Ascending aorta (tissue), 2 donors: ENCODE results near the gene DCTN5. TPM values are rescaled to one million over a fixed set of nuclear protein-coding genes. Genes with fewer than 3 reads are reported as not detected.
"Not testable (repeated sequence)": the region's sequence is repeated elsewhere in the genome, so short reads cannot be mapped to it uniquely, and the experiment has no call there.

Source experiments
- DNase-seq, 2 donors: peaks; one replicate each; pipeline ENCODE4 v3.0.0-alpha.2; 2019; ENCODE audit warnings: low spot score in 2 of 2
- H3K27ac ChIP-seq, 2 donors: fragments of 200-600 bp; sonication (generic); one replicate each; pipeline ENCODE4 v1.5.1; 2016 to 2017; ENCODE audit warnings: mild to moderate bottlenecking in 1 of 2
- H3K27me3 ChIP-seq: fragments of 200-600 bp; sonication (generic); one replicate; pipeline ENCODE4 v1.5.1; 2017
- H3K36me3 ChIP-seq, 2 donors: fragments of 200-600 bp; sonication (generic); one replicate each; pipeline ENCODE4 v1.5.1; 2016
- H3K4me1 ChIP-seq, 2 donors: fragments of 200-600 bp; sonication (generic); one replicate each; pipeline ENCODE4 v1.5.1; 2016 to 2017; ENCODE audit warnings: mild to moderate bottlenecking in 1 of 2
- H3K4me3 ChIP-seq, 2 donors: fragments of 200-600 bp; sonication (generic); one replicate each; pipeline ENCODE4 v1.5.1; 2016 to 2017; ENCODE audit warnings: mild to moderate bottlenecking in 1 of 2
- H3K9me3 ChIP-seq, 2 donors: fragments of 200-600 bp; sonication (generic); one replicate each; pipeline ENCODE4 v1.5.1; 2016
- intact Hi-C: fragments of 100-400 bp; cut with DNase I; formaldehyde crosslinking; loops from one replicate; pipeline ENCODE4 v1.15.1; 2023
- total RNA-seq: library from RNA; depleted of rRNA; stranded (reverse); fragments of >200 nt; gene quantifications from one replicate; pipeline ENCODE4 v1.1.0, GENCODE V29; 2016
- TF ChIP-seq, protein P1 (sequence below), 3 experiments: fragments of 200-600 bp in 2 of 3; fragments of 450-650 bp in 1 of 3; sonication (generic) in 2 of 3; IDR thresholded peaks; one replicate each; pipeline ENCODE4 v1.5.1; 2016 to 2019; ENCODE audit warnings: antibody characterized with exemption in 3 of 3, mild to moderate bottlenecking in 1 of 3, moderate library complexity in 1 of 3

DCTN5 gene
- total RNA-seq, 1 donor from 2014 or later = 16.7 TPM

- H3K36me3 ChIP-seq = peaks cover 0 to 15% of the 10 kb centered on the region in 2 donors
- H3K27ac ChIP-seq = no peak overlapping the region
- DNase-seq = no peak
- intact Hi-C loops = no loop called here
- TF ChIP-seq, protein P1, sequence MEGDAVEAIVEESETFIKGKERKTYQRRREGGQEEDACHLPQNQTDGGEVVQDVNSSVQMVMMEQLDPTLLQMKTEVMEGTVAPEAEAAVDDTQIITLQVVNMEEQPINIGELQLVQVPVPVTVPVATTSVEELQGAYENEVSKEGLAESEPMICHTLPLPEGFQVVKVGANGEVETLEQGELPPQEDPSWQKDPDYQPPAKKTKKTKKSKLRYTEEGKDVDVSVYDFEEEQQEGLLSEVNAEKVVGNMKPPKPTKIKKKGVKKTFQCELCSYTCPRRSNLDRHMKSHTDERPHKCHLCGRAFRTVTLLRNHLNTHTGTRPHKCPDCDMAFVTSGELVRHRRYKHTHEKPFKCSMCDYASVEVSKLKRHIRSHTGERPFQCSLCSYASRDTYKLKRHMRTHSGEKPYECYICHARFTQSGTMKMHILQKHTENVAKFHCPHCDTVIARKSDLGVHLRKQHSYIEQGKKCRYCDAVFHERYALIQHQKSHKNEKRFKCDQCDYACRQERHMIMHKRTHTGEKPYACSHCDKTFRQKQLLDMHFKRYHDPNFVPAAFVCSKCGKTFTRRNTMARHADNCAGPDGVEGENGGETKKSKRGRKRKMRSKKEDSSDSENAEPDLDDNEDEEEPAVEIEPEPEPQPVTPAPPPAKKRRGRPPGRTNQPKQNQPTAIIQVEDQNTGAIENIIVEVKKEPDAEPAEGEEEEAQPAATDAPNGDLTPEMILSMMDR (IDR thresholded peaks at IDR 0.05) = no peak
- H3K4me1 ChIP-seq = peaks cover 7 to 14% of the 10 kb centered on the region in 2 donors
- H3K27me3 ChIP-seq = no peaks in the 10 kb centered on the region
- no peak overlapping the region for H3K4me3 ChIP-seq
- H3K9me3 ChIP-seq = no peaks in the 10 kb centered on the region
These were observed 44.1 kb upstream of the DCTN5 start for GRCh38 chr16:23597003-23597756.

DNA sequence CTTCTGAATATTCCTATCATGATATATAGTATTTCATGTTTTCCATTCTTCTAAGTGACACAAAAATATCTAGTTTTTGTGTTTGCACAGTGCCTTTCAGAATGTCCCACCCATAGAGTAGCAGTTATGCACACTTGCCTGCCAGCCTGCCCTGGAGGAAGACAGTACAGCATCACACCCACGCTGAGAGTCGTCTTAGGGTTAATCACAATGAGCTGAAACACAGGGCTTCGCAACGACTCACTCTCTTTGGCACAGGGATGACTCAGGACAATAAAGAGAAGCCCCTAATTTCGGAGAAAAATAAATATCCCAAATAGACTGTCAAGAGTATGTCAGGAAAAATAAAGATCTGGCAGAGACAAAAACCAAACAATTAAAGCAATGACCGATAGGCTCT lies 33.5 kb upstream of the DCTN5 start:
- Histone ChIP-seq H3K9me3 (no peaks in the 10 kb centered on the region), H3K27ac (no peak overlapping the region), H3K4me1 (no peaks in the 10 kb centered on the region), H3K27me3 (no peaks in the 10 kb centered on the region), H3K36me3 (peaks cover 3 to 45% of the 10 kb centered on the region in 2 donors), H3K4me3 (no peak overlapping the region)
- no peak for DNase-seq
- intact Hi-C loops = no loop called here
- TF ChIP-seq, protein P1 (IDR thresholded peaks at IDR 0.05) = no peak

GRCh38 chr16:23608194-23608593 lies 33.1 kb upstream of the DCTN5 start:
- H3K27me3 ChIP-seq = no peaks in the 10 kb centered on the region
- no peaks in the 10 kb centered on the region for H3K9me3 ChIP-seq
- DNase-seq = no peak
- intact Hi-C loops = no loop called here
- no peak overlapping the region for H3K4me3 ChIP-seq
- H3K4me1 ChIP-seq = no peaks in the 10 kb centered on the region
- H3K36me3 ChIP-seq = peaks cover 3 to 49% of the 10 kb centered on the region in 2 donors
- H3K27ac ChIP-seq = no peak overlapping the region
- TF ChIP-seq, protein P1 (IDR thresholded peaks at IDR 0.05) = no peak

DNA sequence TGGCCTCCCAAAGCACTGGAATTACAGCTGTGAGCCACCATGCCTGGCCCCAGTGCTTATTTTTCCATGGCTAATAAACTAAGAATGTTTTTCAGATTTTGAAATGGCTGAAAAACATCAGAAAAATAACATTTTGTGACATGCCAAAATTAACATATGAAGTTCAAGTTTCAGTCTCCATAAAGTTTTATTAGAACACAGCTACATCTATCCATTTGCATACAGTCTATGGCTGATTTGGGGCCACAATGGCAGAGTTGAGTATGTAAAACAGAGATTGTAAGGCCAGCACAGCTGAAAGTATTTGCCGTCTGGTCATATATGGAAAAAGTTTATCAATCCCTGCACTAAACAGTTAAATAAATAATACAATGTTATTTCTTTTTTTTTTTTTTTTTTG lies 31.3 kb upstream of the DCTN5 start:
- Histone ChIP-seq H3K36me3 (peaks cover 0 to 45% of the 10 kb centered on the region in 2 donors), H3K27ac (no peak overlapping the region), H3K4me1 (no peaks in the 10 kb centered on the region), H3K9me3 (no peaks in the 10 kb centered on the region), H3K4me3 (no peak overlapping the region), H3K27me3 (no peaks in the 10 kb centered on the region)
- no peak for DNase-seq
- intact Hi-C loops = no loop called here
- TF ChIP-seq, protein P1 (IDR thresholded peaks at IDR 0.05) = no peak

- H3K36me3 ChIP-seq = peaks cover 2 to 42% of the 10 kb centered on the region in 2 donors
- not testable (repeated sequence) for H3K27me3 ChIP-seq, H3K27ac ChIP-seq
These were observed 30.4 kb upstream of the DCTN5 start for GRCh38 chr16:23610905-23611304.

GRCh38 chr16:23611936-23612335 lies 29.3 kb upstream of the DCTN5 start:
- DNase-seq = no peak
- H3K27me3 ChIP-seq = no peaks in the 10 kb centered on the region
- intact Hi-C loops = no loop called here
- peaks cover 6 to 49% of the 10 kb centered on the region in 2 donors for H3K36me3 ChIP-seq
- no peak overlapping the region for H3K4me3 ChIP-seq
- H3K9me3 ChIP-seq = no peaks in the 10 kb centered on the region
- H3K4me1 ChIP-seq = no peaks in the 10 kb centered on the region
- no peak overlapping the region for H3K27ac ChIP-seq
- TF ChIP-seq, protein P1 (IDR thresholded peaks at IDR 0.05) = no peak

More at GRCh38 chr16:23610905-23611304, 30.4 kb upstream of the DCTN5 start:
- H3K9me3 ChIP-seq, H3K4me3 ChIP-seq, H3K4me1 ChIP-seq, DNase-seq, intact Hi-C loops: not testable (repeated sequence)
